ENCODE measurements around the gene PAK1IP1.
A peak's percentile ranks its signal among the peaks of the same experiment; 100 is the strongest.
"Not testable (repeated sequence)": the region's sequence is repeated elsewhere in the genome, so short reads cannot be mapped to it uniquely, and the experiment has no call there.

Gene PAK1IP1, protein sequence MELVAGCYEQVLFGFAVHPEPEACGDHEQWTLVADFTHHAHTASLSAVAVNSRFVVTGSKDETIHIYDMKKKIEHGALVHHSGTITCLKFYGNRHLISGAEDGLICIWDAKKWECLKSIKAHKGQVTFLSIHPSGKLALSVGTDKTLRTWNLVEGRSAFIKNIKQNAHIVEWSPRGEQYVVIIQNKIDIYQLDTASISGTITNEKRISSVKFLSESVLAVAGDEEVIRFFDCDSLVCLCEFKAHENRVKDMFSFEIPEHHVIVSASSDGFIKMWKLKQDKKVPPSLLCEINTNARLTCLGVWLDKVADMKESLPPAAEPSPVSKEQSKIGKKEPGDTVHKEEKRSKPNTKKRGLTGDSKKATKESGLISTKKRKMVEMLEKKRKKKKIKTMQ

DNA sequence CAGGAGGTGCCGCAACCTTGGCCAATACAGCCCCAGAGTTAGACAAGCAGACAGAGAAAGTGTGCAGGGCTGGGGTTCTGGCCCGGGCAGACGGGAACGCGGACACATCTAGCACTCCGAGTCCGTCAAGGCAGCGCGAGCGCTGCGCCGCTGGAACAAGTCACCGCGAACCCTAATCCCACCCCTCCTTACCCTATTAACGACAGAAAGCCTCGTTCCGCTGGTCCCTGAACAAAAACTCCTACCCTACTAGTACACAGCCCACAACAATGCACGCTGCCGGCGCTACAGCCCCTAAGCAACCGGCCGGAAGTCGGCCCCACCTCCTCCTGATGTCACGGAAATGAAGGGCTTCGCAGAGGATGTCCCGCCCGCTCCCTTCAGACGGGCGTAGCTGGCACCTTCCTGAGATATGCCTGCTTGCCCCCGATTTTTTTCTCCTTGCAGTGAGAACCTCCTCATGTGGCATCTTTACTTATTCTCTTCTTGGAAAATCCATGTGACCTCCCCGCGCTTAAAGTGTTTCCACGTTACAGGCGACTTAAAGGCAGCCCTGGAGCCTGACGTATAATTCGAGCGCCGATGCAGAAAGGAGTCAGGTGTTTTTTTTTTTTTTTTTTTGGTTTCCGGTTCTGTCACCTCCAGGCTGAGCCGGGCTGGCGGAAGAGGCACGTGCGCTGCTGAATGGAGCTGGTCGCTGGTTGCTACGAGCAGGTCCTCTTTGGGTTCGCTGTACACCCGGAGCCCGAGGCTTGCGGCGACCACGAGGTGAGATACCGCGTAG lies at the start of gene PAK1IP1, which contains the start of gene C6orf52:
TSS of gene PAK1IP1 (plus strand) at position 671 of the 784 bp plus-strand sequence. CDS start at position 685, 14 bp downstream.
TSS of gene C6orf52 (minus strand) at position 315 of the 784 bp plus-strand sequence. CDS start 7,066 bp downstream, outside the sequence.
- peak; percentile 84 to 88 for DNase-seq (ENCODE audit: low read depth in 2 of 2)

GRCh38 chr6:10655508-10656055 lies 39.2 kb upstream of the PAK1IP1 start:
- DNase-seq (ENCODE audit: low read depth in 2 of 2) = no peak

DNA sequence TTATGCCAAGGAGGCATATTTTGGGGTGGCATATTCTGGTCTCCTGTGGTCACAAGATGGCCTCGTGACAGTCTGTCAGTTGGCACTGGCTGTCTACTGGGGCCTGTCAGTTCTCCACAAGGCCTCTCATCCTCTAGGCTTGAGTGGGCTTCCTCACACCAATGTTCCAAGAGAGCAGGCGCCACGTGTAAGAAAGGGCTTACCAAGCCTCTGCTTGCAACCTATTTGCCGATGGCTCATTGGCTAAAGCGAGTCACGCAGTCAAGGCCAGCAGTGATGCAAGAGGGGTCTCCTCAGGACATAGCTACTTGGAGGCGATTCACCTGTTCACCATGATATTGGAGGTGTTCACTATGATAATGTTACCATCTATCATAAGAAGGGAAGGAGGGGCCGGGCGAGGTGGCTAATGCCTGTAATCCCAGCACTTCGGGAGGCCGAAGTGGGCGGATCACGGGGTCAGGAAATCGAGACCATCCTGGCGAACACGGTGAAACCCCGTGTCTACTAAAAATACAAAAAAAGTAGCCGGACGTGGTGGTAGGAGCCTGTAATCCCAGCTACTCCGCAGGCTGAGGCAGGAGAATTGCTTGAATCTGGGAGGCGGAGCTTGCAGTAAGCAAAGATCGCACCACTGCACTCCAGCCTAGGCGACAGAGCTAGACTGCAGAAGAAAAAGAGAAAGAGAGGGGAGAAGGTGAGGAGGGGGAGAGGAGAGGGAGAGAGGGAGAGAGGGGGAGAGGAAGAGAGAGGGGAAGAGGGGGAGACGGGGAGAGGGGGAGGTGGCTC lies 35.7 kb upstream of the PAK1IP1 start:
- DNase-seq (ENCODE audit: low read depth in 2 of 2) = no peak

DNA sequence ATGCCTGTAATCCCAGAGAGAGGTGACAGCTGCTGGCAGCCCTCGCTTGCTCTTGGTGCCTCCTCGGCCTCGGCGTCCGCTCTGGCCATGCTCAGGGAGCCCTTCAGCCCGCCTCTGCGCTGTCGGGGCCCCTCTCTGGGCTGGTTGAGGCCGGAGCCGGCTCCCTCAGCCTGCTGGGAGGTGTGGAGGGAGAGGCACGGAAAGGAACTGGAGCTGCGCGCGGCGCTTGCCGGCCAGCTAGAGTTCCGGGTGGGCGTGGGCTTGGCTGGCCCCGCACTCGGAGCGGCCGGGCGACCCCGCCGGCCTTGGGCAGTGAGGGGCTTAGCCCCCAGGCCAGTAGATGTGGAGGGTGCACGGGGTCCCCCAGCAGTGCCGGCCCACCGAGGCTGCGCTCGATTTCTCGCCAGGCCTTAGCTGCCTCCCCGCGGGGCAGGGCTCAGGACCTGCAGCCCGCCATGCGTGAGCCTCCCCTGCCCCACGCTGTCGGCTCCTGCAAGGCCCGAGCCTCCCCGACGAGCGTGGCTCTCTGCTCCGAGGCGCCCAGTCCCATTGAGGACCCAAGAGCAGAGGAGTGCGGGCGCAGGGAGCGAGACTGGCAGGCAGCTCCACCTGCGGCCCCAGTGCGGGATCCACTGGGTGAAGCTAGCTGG lies 34.9 kb upstream of the PAK1IP1 start:
- DNase-seq (ENCODE audit: low read depth in 2 of 2) = no peak

DNA sequence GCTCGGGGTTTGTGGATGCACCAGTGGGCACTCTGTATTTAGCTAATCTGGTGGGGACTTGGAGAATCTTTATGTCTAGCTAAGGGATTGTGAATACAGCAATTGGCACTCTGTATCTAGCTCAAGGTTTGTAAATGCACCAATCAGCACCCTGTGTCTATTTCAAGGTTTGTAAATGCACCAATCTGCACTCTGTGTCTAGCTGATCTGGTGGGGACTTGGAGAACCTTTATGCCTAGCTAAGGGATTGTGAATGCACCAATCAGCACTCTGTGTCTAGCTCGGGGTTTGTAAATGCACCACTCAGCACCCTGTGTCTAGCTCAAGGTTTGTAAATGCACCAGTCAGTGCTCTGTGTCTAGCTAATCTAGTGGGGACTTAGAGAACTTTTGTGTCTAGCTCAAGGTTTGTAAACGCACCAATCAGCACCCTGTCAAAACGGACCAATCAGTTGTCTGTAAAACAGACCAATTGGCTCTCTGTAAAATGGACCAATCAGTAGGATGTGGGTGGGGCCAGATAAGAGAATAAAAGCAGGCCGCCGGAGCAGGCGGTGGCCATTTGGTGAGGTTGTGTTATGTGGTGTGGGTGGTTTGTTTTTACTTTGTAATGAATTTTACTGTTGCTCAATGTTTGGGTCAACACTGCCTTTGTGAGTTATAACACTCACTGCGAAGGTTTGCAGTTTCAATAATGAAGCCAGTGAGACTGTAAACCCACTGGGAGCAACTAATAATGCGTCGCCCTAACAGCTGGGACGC lies 34.2 kb upstream of the PAK1IP1 start:
- not testable (repeated sequence) for DNase-seq (ENCODE audit: low read depth in 2 of 2)

GRCh38 chr6:10662207-10662606 lies 32.6 kb upstream of the PAK1IP1 start:
- DNase-seq (ENCODE audit: low read depth in 2 of 2) = no peak

DNA sequence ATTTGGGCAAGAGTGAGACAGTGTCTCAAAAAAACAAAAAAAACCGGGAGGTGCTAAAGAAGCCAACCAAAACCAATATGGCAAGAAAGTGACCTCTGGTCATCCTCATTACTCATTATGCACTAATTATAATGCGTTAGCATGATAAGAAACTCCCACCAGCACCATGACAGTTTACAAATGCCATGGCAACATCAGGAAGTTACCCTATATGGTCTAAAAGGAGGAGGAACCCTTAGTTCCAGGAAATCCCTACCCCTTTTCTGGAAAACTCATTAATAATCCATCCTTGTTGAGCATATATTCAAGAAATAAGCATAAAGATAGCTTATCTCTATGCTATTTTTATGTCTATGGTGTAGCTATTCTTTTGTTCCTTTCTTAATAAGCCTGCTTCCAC lies 32.0 kb upstream of the PAK1IP1 start:
- no peak for DNase-seq (ENCODE audit: low read depth in 2 of 2)

GRCh38 chr6:10665595-10665994 lies 29.2 kb upstream of the PAK1IP1 start:
- not testable (repeated sequence) for DNase-seq (ENCODE audit: low read depth in 2 of 2)

- DNase-seq (ENCODE audit: low read depth in 2 of 2) = no peak
These were observed 26.4 kb upstream of the PAK1IP1 start for GRCh38 chr6:10668126-10668917.

DNA sequence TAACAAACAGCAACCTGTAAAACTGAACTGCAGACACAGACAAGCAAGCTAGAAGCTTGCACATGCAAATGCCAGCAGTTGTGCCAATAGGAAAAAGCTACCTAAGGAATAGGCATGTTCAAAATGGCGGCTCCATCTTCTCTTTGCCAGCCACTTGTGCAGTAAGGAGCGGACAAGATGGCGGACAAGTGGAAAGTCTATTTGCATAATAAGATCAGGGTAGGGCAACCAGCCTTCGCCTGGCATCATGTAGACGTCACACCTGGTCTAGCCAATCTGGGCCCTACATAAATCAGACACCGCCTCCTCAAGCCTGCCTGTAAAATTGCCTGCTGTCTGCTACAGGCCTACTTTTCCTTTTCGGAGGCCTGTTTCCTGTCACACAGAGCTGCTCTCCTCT lies 18.4 kb upstream of the PAK1IP1 start:
- DNase-seq (ENCODE audit: low read depth in 2 of 2) = no peak

GRCh38 chr6:10678456-10678855 lies 16.3 kb upstream of the PAK1IP1 start:
- DNase-seq (ENCODE audit: low read depth in 2 of 2) = no peak

- DNase-seq (ENCODE audit: low read depth in 2 of 2) = no peak
These were observed 13.0 kb upstream of the PAK1IP1 start for GRCh38 chr6:10681795-10682194.

- DNase-seq (ENCODE audit: low read depth in 2 of 2) = no peak
These were observed 12.3 kb upstream of the PAK1IP1 start for GRCh38 chr6:10682355-10682988.

DNA sequence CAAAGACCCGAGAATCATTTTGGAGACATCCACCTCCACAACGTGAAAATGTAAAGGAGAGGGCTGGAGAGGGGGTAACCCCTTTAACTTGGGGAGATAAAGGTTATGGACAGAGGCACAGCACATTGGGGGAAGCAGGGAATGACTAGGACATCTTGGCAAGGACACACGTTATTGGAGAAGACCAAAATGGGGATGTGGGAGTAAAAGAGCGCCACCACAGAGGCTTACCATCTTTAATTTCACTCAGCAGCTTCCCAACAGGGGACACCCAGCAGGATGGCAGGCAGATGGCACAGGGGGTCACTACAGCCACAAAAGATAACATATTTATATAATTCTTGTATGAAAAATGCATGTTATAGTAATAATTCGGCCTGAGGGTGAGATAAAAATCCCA lies 10.2 kb upstream of the PAK1IP1 start:
- DNase-seq (ENCODE audit: low read depth in 2 of 2) = no peak

GRCh38 chr6:10685092-10685915 lies 9.5 kb upstream of the PAK1IP1 start:
- DNase-seq (ENCODE audit: low read depth in 2 of 2) = no peak

DNA sequence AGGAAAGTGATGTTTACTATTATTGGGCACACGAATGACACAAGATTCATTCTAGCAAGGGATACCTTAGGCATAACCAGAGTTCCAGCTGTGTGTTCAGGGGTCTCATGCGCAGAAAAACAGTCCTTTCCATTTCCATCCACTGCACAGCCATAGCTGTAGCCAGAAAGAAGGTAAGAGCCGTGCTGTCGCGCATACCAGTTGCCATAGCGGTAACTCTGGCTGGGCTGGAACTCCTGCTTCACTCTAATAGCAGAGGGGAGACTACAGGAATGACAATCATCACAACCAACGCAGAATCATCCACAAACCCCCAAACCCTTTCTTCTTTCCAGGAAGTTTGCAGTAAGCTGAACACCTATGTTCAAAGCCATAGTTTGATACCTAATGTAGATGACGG lies 7.9 kb upstream of the PAK1IP1 start:
- DNase-seq (ENCODE audit: low read depth in 2 of 2) = no peak

- DNase-seq (ENCODE audit: low read depth in 2 of 2) = no peak
These were observed 7.2 kb upstream of the PAK1IP1 start for GRCh38 chr6:10687582-10687981.
